Activated T-cell treated with anti-CD3 and anti-CD28 coated beads, Interleukin-2, amount 50 U/mL, for 24 hours (primary cell): ENCODE data around the gene NQO1.

Experiments used
- DNase-seq: peaks from one replicate; pipeline ENCODE4 v3.0.0-alpha.2; 2020
- H3K27ac Mint-ChIP-seq: 2 replicates; pipeline ENCODE4 v1.8.0; 2020; ENCODE audit warnings: mild to moderate bottlenecking, mixed read lengths
- H3K27me3 Mint-ChIP-seq: 2 replicates; pipeline ENCODE4 v1.8.0; 2020; ENCODE audit warnings: mixed read lengths
- H3K36me3 Mint-ChIP-seq: 2 replicates; pipeline ENCODE4 v1.8.0; 2020; ENCODE audit warnings: low read depth, mixed read lengths
- H3K4me1 Mint-ChIP-seq: 2 replicates; pipeline ENCODE4 v1.8.0; 2020; ENCODE audit warnings: low read depth, mixed read lengths
- H3K4me3 Mint-ChIP-seq: 2 replicates; pipeline ENCODE4 v1.8.0; 2020; ENCODE audit warnings: mild to moderate bottlenecking, moderate library complexity, mixed read lengths
- H3K9me3 Mint-ChIP-seq: 2 replicates; pipeline ENCODE4 v1.8.0; 2020; ENCODE audit warnings: mixed read lengths

NQO1 gene

DNA sequence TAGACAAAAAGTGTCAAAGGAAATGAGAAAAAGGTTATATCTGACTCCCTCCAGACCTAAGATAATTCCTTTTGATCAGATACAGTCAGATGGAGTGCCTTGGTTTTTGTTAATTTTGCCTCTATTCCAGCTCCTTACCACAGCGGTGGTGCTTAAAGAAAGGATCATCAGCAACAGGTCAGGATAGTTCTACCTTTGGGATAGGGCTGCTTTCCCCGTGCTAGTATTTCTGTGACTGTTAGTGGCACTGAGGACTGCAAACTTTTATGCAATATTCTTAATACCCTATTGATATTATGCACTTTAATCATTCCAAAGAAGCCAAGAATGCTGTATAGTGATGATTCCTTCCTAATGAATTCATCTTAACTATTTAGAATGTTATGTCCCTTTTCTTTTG lies 24.5 kb downstream of the NQO1 start:
- Mint-ChIP-seq H3K4me1 (no peaks in the 10 kb centered on the region), H3K4me3 (no peak overlapping the region), H3K27me3 (no peaks in the 10 kb centered on the region), H3K9me3 (no peaks in the 10 kb centered on the region), H3K36me3 (peaks cover 59% of the 10 kb centered on the region), H3K27ac (no peak overlapping the region)
- DNase-seq, result no peak

DNA sequence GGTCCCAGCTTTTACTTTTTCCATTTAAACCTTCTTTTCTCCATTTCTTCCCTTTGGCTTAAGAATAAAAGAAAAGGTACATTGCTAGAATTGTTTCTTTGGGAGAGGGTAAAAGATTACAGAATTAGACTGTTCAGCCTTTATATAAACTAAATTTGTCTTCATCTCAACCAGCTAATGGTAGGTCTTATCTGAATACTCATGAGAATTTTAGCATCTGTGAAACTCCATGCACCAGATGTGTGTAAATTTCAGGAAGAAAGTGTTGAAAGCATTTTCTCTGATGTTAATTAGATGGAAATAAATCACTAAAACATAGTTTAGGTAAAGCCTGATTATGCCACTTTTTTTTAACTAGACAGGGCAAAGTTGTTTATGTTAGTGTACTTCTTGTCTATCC lies 24.9 kb downstream of the NQO1 start:
- Mint-ChIP-seq H3K36me3 (peaks cover 61% of the 10 kb centered on the region), H3K27ac (peak overlapping the region; percentile 50), H3K4me1 (no peaks in the 10 kb centered on the region), H3K4me3 (no peak overlapping the region), H3K9me3 (no peaks in the 10 kb centered on the region), H3K27me3 (no peaks in the 10 kb centered on the region)
- DNase-seq, result no peak

DNA sequence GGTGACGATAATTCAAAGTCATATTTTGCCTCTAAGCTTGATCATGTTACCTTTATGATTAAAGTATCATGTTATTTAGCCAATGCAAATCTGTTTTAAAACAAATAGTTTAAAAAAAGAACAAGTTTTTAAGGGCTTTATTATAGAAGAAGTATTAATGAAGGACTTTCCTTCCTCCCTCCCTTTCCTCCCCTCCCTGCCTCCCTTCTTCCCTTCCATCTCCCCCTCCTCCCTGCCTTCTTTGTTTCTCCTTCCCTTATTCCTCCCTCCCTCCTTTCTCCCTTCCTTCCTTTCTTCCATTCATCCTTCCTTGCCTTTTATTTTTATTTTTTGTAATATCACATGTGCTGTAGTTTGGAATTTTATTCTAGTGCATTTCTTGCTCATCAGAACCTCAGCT lies 26.4 kb downstream of the NQO1 start:
- Mint-ChIP-seq H3K9me3 (no peaks in the 10 kb centered on the region), H3K4me3 (no peak overlapping the region), H3K36me3 (peaks cover 75% of the 10 kb centered on the region), H3K4me1 (no peaks in the 10 kb centered on the region), H3K27me3 (no peaks in the 10 kb centered on the region), H3K27ac (no peak overlapping the region)
- no peak for DNase-seq

DNA sequence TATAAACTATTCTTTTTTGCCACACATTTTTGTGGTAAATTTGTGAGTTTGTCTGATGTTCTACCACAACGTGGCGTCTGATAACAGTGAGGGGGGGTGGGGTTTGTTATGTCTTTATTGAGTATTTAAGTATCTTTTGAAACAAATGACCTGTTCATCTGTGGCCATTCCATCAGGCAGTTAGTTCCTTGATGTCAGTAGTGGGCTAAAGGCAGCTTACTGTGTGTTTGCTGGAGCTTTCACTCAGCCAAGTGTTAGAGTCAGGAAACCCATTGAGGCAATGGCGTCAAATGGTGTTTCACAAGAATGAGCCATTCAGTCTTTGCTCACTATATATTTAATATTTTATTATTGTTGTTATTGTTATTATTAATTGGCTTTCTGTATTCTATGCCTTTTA lies 28.0 kb downstream of the NQO1 start:
- H3K4me3 Mint-ChIP-seq, result no peak overlapping the region
- no peak overlapping the region for H3K27ac Mint-ChIP-seq
- H3K27me3 Mint-ChIP-seq, result no peaks in the 10 kb centered on the region
- H3K4me1 Mint-ChIP-seq, result no peaks in the 10 kb centered on the region
- no peaks in the 10 kb centered on the region for H3K9me3 Mint-ChIP-seq
- peaks cover 78% of the 10 kb centered on the region for H3K36me3 Mint-ChIP-seq
- no peak for DNase-seq

DNA sequence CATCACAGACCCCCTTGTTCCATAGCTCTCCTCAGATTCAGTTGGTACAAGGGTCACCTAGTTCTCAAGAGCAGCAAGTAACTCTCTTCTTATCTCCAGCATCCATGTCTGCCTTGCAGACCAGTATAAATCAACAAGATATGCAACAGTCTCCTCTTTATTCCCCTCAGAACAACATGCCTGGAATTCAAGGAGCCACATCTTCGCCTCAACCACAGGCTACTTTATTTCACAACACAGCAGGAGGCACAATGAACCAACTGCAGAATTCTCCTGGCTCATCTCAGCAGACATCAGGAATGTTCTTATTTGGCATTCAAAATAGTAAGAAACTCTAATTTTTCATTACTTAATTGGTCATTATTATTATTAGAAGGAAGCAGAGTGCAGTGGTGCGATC lies 32.4 kb downstream of the NQO1 start:
- peaks cover 88% of the 10 kb centered on the region for H3K36me3 Mint-ChIP-seq
- H3K9me3 Mint-ChIP-seq, result no peaks in the 10 kb centered on the region
- peaks cover 14% of the 10 kb centered on the region for H3K4me1 Mint-ChIP-seq
- no peak for DNase-seq
- no peak overlapping the region for H3K4me3 Mint-ChIP-seq
- no peaks in the 10 kb centered on the region for H3K27me3 Mint-ChIP-seq
- H3K27ac Mint-ChIP-seq, result no peak overlapping the region

DNA sequence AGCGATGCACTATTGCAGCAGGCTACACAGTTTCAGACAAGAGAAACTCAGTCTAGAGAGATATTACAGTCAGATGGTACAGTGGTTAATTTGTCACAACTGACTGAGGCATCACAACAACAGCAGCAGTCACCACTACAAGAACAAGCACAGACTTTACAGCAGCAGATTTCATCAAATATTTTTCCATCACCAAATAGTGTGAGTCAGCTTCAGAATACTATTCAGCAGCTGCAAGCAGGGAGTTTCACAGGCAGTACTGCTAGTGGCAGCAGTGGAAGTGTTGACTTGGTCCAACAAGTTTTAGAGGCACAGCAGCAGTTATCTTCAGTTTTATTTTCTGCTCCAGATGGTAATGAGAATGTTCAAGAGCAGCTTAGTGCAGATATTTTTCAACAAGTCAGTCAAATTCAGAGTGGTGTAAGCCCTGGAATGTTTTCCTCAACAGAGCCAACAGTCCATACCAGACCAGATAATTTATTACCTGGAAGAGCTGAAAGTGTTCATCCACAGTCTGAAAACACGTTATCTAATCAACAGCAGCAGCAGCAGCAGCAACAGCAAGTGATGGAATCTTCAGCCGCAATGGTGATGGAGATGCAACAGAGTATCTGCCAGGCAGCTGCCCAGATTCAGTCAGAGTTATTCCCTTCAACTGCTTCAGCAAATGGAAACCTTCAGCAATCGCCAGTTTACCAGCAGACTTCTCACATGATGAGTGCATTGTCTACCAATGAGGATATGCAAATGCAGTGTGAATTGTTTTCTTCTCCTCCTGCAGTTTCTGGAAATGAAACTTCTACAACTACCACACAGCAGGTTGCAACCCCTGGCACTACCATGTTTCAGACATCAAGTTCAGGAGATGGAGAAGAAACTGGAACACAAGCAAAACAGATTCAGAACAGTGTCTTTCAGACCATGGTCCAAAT lies 34.1 kb downstream of the NQO1 start:
- no peaks in the 10 kb centered on the region for H3K9me3 Mint-ChIP-seq
- H3K27me3 Mint-ChIP-seq, result no peaks in the 10 kb centered on the region
- no peak overlapping the region for H3K4me3 Mint-ChIP-seq
- peaks cover 84% of the 10 kb centered on the region for H3K36me3 Mint-ChIP-seq
- DNase-seq, result no peak
- H3K27ac Mint-ChIP-seq, result peak overlapping the region; percentile 90
- H3K4me1 Mint-ChIP-seq, result peaks cover 14% of the 10 kb centered on the region

DNA sequence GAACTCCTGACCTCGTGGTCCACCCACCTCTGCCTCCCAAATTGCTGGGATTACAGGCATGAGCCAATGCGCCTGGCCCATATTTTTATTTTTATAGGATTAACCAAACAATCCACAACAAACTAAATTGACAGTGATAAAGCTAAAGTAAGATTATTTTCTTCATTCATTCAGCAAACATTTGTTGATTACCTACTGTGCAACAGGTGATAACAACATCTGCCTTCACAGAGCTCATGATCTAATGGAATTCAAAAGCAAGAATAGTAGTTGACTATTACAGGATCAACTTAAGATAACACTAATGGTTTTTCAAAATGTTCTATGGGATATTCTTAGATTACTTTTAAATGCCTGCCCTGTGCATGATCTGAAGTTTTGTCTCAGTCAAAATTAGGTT lies 37.8 kb downstream of the NQO1 start:
- DNase-seq, result no peak
- Mint-ChIP-seq H3K27ac (no peak overlapping the region), H3K36me3 (peaks cover 70% of the 10 kb centered on the region), H3K4me3 (no peak overlapping the region), H3K9me3 (no peaks in the 10 kb centered on the region), H3K4me1 (peaks cover 14% of the 10 kb centered on the region), H3K27me3 (no peaks in the 10 kb centered on the region)

DNA sequence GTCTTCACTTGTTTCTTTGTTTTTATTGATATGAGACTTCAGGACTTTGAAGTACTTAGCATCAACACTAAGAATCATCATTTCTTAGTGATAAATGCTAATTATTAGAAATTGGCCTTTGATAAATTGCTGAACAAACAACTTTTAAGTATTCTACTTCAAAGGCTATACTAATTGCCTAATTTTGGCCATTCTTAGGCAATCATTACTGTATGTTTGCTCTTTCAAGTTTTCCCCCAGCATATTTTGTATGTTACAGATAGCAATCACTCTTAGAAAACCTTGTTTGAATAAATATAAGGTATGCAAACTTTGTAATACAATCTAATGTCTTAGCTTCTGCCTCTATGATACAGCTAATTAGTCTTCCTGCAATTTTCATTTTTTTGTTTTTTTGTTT lies 46.0 kb downstream of the NQO1 start:
- Mint-ChIP-seq H3K4me1 (no peaks in the 10 kb centered on the region), H3K4me3 (no peak overlapping the region), H3K9me3 (no peaks in the 10 kb centered on the region), H3K27me3 (no peaks in the 10 kb centered on the region), H3K27ac (no peak overlapping the region), H3K36me3 (peaks cover 77% of the 10 kb centered on the region)
- no peak for DNase-seq

DNA sequence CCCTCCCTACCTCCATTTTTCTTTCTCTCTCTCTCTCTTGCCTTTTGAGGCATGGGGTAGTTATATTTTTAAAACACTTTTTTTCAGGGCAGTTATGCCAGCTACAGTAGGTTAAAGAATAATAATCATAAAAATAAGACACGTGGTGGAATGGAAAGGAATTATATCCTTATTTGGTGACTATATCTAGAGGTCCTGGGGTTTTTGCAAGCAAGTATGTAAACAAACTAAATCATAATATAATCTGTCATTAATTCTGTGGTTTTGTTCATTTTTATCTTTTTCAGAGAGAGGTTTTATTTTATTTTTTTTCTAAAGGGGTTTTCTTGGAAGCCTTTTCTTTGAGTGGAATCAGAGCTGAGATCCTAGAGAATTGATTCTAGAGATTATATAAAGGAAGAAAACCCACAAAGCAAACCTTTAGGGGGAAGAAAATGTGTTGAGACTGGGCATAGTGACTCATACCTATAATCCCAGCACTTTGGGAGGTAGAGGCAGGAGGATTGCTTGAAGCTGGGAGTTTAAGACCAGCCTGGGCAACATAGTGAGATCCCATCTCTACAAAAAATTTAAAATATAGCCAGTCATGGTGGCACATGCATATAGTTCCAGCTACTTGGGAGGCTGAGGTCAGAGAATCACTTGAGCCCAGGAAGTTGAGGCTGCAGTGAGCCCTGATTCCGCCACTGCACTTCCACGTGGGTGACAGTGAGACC lies 53.2 kb downstream of the NQO1 start:
- Mint-ChIP-seq H3K4me3 (no peak overlapping the region), H3K9me3 (no peaks in the 10 kb centered on the region), H3K27me3 (no peaks in the 10 kb centered on the region), H3K4me1 (no peaks in the 10 kb centered on the region), H3K36me3 (peaks cover 82% of the 10 kb centered on the region), H3K27ac (peak overlapping the region; percentile 40)
- DNase-seq, result no peak

DNA sequence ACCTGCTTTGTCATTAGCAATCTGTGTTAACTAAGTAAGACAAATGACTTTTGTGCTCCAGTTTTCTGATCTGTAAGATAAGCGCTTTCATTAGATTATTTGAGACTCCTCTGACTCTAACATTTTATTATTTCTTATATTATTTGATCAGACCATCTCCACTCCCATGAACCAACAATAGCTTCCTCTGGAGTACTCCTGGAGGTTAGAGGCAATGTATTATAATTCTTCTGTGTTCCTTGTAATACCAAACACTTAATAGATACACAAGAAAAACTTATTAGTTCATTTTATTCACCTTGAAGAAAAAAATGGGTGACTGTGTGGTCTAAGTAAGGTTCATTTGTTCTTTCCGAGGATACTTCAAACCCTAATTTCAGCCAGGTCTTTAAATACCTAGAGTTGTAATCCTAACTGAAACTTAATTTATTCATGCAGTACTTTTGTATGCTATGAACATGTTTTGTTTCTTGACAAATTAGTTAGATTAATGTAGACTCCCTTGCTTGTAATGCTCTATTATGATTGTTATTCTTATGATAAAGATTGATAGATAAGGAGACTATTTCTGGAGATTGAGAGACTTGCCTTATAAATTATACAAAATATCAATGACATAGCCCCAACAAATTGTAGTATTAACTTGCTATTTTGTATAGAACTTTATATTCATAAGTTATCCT lies 53.9 kb downstream of the NQO1 start:
- Mint-ChIP-seq H3K4me3 (no peak overlapping the region), H3K9me3 (no peaks in the 10 kb centered on the region), H3K36me3 (peaks cover 80% of the 10 kb centered on the region), H3K4me1 (no peaks in the 10 kb centered on the region), H3K27me3 (no peaks in the 10 kb centered on the region), H3K27ac (peak overlapping the region; percentile 14)
- DNase-seq, result no peak

DNA sequence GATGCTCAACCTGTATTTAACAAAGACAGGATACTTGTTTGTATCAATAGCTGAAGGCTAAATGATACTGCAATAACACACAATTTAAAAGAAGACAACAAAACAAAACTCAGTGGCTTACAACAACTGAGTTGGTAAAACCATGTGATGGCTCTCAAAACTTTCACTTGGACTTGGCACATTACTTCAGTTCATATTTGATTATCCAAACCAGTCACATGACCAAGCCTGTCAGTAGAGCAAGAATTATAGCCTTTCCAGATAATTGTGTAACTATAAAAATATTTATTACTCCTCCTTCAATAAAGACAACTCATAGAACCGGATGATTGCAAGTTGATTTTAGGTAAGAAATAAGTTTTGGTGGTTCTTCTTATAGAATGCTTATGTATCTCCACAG lies 56.8 kb downstream of the NQO1 start:
- H3K27me3 Mint-ChIP-seq, result no peaks in the 10 kb centered on the region
- H3K9me3 Mint-ChIP-seq, result no peaks in the 10 kb centered on the region
- DNase-seq, result no peak
- H3K36me3 Mint-ChIP-seq, result peaks cover 66% of the 10 kb centered on the region
- no peak overlapping the region for H3K4me3 Mint-ChIP-seq
- H3K27ac Mint-ChIP-seq, result no peak overlapping the region
- H3K4me1 Mint-ChIP-seq, result no peaks in the 10 kb centered on the region

DNA sequence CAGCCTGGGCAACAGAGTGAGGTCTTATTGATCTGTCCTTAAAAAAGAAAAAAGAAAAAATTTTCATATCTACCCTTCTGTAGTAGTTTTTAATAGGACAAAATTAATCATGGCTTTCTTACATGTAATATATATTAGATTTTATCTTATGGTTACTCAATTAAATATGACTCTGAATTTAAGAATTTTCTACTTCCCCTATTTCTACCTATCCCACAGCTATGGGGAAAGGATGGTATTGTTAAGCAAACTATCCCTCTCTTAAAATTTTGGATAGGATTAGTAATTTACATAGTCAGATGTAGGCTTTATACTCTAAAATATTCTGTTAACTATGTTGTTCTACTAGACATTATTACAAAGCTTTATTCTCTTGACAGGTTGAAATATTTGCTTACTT lies 62.5 kb downstream of the NQO1 start:
- peaks cover 2% of the 10 kb centered on the region for H3K4me1 Mint-ChIP-seq
- H3K9me3 Mint-ChIP-seq, result no peaks in the 10 kb centered on the region
- no peak for DNase-seq
- peaks cover 63% of the 10 kb centered on the region for H3K36me3 Mint-ChIP-seq
- H3K27ac Mint-ChIP-seq, result no peak overlapping the region
- no peak overlapping the region for H3K4me3 Mint-ChIP-seq
- no peaks in the 10 kb centered on the region for H3K27me3 Mint-ChIP-seq

DNA sequence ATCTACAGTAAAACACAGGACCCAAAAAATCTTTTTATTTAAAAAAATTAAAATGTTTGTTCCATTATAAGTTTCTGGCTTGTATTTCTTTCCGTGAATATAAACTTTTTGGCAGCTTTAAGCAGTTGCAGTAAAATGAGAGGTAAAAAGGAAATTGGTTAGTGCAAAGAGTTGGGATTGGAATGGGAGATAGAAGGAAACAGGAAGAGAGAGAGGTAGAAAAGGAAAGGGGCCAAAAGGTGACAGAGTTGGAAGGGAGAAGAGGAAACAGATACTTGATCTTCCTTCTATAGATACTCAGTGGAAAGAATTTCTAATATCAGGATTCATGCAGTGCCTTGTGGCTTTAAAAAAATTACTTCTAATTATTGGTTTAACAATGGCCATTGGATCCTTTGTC lies 63.5 kb downstream of the NQO1 start:
- Mint-ChIP-seq H3K27me3 (no peaks in the 10 kb centered on the region), H3K9me3 (no peaks in the 10 kb centered on the region), H3K4me3 (no peak overlapping the region), H3K27ac (peak overlapping the region; percentile 79), H3K4me1 (peaks cover 2% of the 10 kb centered on the region), H3K36me3 (peaks cover 64% of the 10 kb centered on the region)
- no peak for DNase-seq

DNA sequence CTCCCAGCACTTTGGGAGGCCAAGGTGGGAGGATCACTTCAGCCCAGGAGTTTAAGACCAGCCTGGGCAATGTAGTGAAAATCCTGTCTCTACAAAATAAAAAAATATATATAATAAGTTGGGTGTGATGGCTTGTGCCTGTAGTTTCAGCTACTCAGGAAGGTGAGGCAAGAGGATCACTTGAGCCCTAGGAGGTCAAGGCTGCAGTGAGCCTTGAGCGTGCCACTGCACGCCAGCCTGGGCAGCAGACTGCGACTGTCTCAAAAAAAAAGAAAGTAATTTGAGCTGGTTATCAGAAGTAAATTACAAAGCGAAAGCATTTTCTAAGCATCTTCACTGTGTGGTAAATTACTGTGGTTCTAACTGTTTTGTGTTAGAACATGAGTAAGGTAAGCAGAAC lies 66.2 kb downstream of the NQO1 start:
- no peak for DNase-seq
- Mint-ChIP-seq H3K4me3 (no peak overlapping the region), H3K36me3 (peaks cover 71% of the 10 kb centered on the region), H3K4me1 (peaks cover 2% of the 10 kb centered on the region), H3K27ac (no peak overlapping the region), H3K9me3 (no peaks in the 10 kb centered on the region), H3K27me3 (no peaks in the 10 kb centered on the region)
